Progenitor cell of endocrine pancreas (in vitro differentiated cells): Measurements from ENCODE around the gene THEMIS2. TPM values are rescaled to one million over a fixed set of nuclear protein-coding genes. Genes with fewer than 3 reads are reported as not detected.
"Not testable (repeated sequence)": the region's sequence is repeated elsewhere in the genome, so short reads cannot be mapped to it uniquely, and the experiment has no call there.

ENCODE experiments used
- DNase-seq: peaks from one replicate; pipeline ENCODE4 v3.0.0; 2021; ENCODE audit warnings: low spot score; ENCODE audit not compliant: unreplicated experiment
- H3K27ac Mint-ChIP-seq: 2 replicates; pipeline ENCODE4 v1.8.0; 2021; ENCODE audit warnings: mild to moderate bottlenecking, moderate library complexity, mixed read lengths
- H3K27me3 Mint-ChIP-seq: 2 replicates; pipeline ENCODE4 v1.8.0; 2021; ENCODE audit warnings: mixed read lengths
- H3K36me3 Mint-ChIP-seq: 2 replicates; pipeline ENCODE4 v1.8.0; 2022; ENCODE audit warnings: mixed read lengths; ENCODE audit not compliant: insufficient read depth
- H3K4me1 Mint-ChIP-seq: 2 replicates; pipeline ENCODE4 v1.8.0; 2021; ENCODE audit warnings: low read depth, mixed read lengths
- H3K4me3 Mint-ChIP-seq: 2 replicates; pipeline ENCODE4 v1.8.0; 2021; ENCODE audit warnings: low read depth, mild to moderate bottlenecking, moderate library complexity, mixed read lengths
- H3K9me3 Mint-ChIP-seq: 2 replicates; pipeline ENCODE4 v1.8.0; 2021; ENCODE audit warnings: low read depth, mixed read lengths
- total RNA-seq: library from RNA; stranded (reverse); gene quantifications from 2 replicates; pipeline ENCODE4 v1.2.1, GENCODE V29; 2021
- TF ChIP-seq, protein P1 (sequence below): fragments of 200-600 bp; sonication (generic); IDR thresholded peaks from one replicate; pipeline ENCODE4 v1.5.0; 2021; ENCODE audit warnings: antibody characterized with exemption, mild to moderate bottlenecking; ENCODE audit not compliant: unreplicated experiment

THEMIS2 gene
- total RNA-seq, 1 donor from 2014 or later = 3.3 TPM

DNA sequence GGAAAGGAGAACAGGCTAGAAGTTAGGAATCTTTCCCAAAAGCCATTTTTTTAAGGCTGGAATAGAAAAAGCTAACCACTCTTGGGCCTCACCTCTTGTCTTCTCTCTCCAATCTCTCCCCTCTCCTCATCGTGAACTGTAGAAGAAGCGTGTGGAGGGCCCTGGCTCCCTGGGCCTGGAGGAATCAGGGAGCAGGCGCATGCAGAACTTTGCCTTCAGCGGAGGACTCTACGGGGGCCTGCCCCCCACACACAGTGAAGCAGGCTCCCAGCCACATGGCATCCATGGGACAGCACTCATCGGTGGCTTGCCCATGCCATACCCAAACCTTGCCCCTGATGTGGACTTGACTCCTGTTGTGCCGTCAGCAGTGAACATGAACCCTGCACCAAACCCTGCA lies 22.4 kb upstream of the THEMIS2 start:
- H3K9me3 Mint-ChIP-seq = no peaks in the 10 kb centered on the region
- DNase-seq = no peak
- H3K27me3 Mint-ChIP-seq = no peaks in the 10 kb centered on the region
- H3K36me3 Mint-ChIP-seq = peaks cover 47% of the 10 kb centered on the region
- H3K27ac Mint-ChIP-seq = no peak overlapping the region
- H3K4me1 Mint-ChIP-seq = no peaks in the 10 kb centered on the region
- no peak overlapping the region for H3K4me3 Mint-ChIP-seq
- TF ChIP-seq, protein P1, sequence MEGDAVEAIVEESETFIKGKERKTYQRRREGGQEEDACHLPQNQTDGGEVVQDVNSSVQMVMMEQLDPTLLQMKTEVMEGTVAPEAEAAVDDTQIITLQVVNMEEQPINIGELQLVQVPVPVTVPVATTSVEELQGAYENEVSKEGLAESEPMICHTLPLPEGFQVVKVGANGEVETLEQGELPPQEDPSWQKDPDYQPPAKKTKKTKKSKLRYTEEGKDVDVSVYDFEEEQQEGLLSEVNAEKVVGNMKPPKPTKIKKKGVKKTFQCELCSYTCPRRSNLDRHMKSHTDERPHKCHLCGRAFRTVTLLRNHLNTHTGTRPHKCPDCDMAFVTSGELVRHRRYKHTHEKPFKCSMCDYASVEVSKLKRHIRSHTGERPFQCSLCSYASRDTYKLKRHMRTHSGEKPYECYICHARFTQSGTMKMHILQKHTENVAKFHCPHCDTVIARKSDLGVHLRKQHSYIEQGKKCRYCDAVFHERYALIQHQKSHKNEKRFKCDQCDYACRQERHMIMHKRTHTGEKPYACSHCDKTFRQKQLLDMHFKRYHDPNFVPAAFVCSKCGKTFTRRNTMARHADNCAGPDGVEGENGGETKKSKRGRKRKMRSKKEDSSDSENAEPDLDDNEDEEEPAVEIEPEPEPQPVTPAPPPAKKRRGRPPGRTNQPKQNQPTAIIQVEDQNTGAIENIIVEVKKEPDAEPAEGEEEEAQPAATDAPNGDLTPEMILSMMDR = no peak

DNA sequence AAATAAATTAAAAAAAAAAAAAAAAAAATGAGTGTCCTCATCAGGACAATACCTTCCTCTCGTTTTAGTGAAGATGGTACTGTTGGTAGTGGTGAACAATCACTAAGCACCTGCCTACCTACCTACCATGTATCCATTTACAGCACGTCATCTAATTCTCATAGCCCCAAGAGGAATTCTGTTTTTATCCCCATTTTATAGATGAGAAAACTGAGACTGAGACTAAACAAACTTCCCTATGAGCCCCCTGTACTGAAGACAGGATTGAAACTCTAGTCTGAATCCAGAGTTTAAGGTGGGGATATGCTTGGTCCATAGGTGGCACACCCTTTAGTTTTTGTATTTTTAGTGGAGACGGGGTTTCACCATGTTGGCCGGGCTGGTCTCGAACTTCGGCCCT lies 17.3 kb upstream of the THEMIS2 start:
- Mint-ChIP-seq H3K9me3 (no peaks in the 10 kb centered on the region), H3K4me3 (no peak overlapping the region), H3K36me3 (peaks cover 17% of the 10 kb centered on the region), H3K27me3 (no peaks in the 10 kb centered on the region), H3K4me1 (no peaks in the 10 kb centered on the region), H3K27ac (no peak overlapping the region)
- DNase-seq = no peak
- TF ChIP-seq, protein P1 = no peak

- DNase-seq = no peak
- TF ChIP-seq, protein P1 = no peak
- Mint-ChIP-seq H3K27ac (no peak overlapping the region), H3K27me3 (no peaks in the 10 kb centered on the region), H3K4me3 (no peak overlapping the region), H3K4me1 (no peaks in the 10 kb centered on the region), H3K9me3 (no peaks in the 10 kb centered on the region), H3K36me3 (peaks cover 2% of the 10 kb centered on the region)
Observed at GRCh38 chr1:27856561-27857343, 15.6 kb upstream of the THEMIS2 start.

GRCh38 chr1:27857552-27857951 lies 14.8 kb upstream of the THEMIS2 start:
- H3K36me3 Mint-ChIP-seq, H3K4me1 Mint-ChIP-seq, DNase-seq, H3K27me3 Mint-ChIP-seq, H3K9me3 Mint-ChIP-seq, H3K4me3 Mint-ChIP-seq, H3K27ac Mint-ChIP-seq: not testable (repeated sequence)

GRCh38 chr1:27858072-27858948 lies 14.0 kb upstream of the THEMIS2 start:
- Mint-ChIP-seq H3K4me3 (no peak overlapping the region), H3K36me3 (no peaks in the 10 kb centered on the region), H3K27me3 (no peaks in the 10 kb centered on the region), H3K27ac (peak overlapping the region; percentile 29), H3K4me1 (peaks cover 3% of the 10 kb centered on the region), H3K9me3 (no peaks in the 10 kb centered on the region)
- TF ChIP-seq, protein P1 = peak; percentile 95
- DNase-seq = peak; percentile 67
